H9 (cell line): ENCODE measurements around the gene TIPRL. TPM values are rescaled to one million over a fixed set of nuclear protein-coding genes. Genes with fewer than 3 reads are reported as not detected.

Experiments used
- DNase-seq: peaks from one replicate; pipeline ENCODE4 v3.0.0-alpha.2; 2017
- H2AFZ ChIP-seq: one replicate; pipeline ENCODE4 v1.6.1; 2013; ENCODE audit warnings: mild to moderate bottlenecking, low read length, control low read depth, moderate library complexity
- H2AK5ac ChIP-seq: 2 replicates; pipeline ENCODE4 v1.6.1; 2013; ENCODE audit warnings: low read length, control low read depth, mixed read lengths; ENCODE audit not compliant: insufficient read length
- H2BK120ac ChIP-seq: one replicate; pipeline ENCODE4 v1.6.1; 2013; ENCODE audit warnings: low read depth, mild to moderate bottlenecking, low read length, control low read depth, inconsistent platforms; ENCODE audit not compliant: poor library complexity, severe bottlenecking
- H2BK12ac ChIP-seq: 2 replicates; pipeline ENCODE4 v1.6.1; 2013; ENCODE audit warnings: low read length, control low read depth, mixed read lengths, low read depth; ENCODE audit not compliant: insufficient read length
- H2BK15ac ChIP-seq: 2 replicates; pipeline ENCODE4 v1.6.1; 2013; ENCODE audit warnings: low read depth, low read length, control low read depth
- H2BK20ac ChIP-seq: one replicate; pipeline ENCODE4 v1.6.1; 2013; ENCODE audit warnings: low read depth, mild to moderate bottlenecking, low read length, control low read depth, inconsistent platforms; ENCODE audit not compliant: poor library complexity, severe bottlenecking
- H2BK5ac ChIP-seq: 2 replicates; pipeline ENCODE4 v1.6.1; 2013; ENCODE audit warnings: low read length, control low read depth, mixed read lengths; ENCODE audit not compliant: insufficient read length
- H3K14ac ChIP-seq: 2 replicates; pipeline ENCODE4 v1.6.1; 2013; ENCODE audit warnings: low read length, control low read depth; ENCODE audit not compliant: insufficient read depth
- H3K18ac ChIP-seq: 2 replicates; pipeline ENCODE4 v1.6.1; 2013; ENCODE audit warnings: low read depth, mild to moderate bottlenecking, mixed read lengths, low read length, control low read depth; ENCODE audit not compliant: insufficient read length
- H3K23ac ChIP-seq: 2 replicates; pipeline ENCODE4 v1.6.1; 2013; ENCODE audit warnings: low read length, control low read depth, mixed read lengths, low read depth; ENCODE audit not compliant: insufficient read length
- H3K23me2 ChIP-seq: 2 replicates; pipeline ENCODE4 v1.6.1; 2013; ENCODE audit warnings: low read depth, mild to moderate bottlenecking, mixed read lengths, low read length, control low read depth; ENCODE audit not compliant: insufficient read length, poor library complexity, severe bottlenecking
- H3K27ac ChIP-seq: 2 replicates; pipeline ENCODE4 v1.5.1; 2013; ENCODE audit warnings: low read length, control low read depth, mixed read lengths, low read depth; ENCODE audit not compliant: insufficient read length
- H3K27me3 ChIP-seq: 2 replicates; pipeline ENCODE4 v1.6.1; 2013; ENCODE audit warnings: low read length, control low read depth, inconsistent platforms; ENCODE audit not compliant: insufficient read depth
- H3K4ac ChIP-seq: 2 replicates; pipeline ENCODE4 v1.6.1; 2013; ENCODE audit warnings: low read depth, mild to moderate bottlenecking, control low read depth, inconsistent platforms, low read length, moderate library complexity
- H3K4me1 ChIP-seq: 2 replicates; pipeline ENCODE4 v1.6.1; 2013; ENCODE audit warnings: low read length, control low read depth, inconsistent platforms; ENCODE audit not compliant: insufficient read depth
- H3K4me2 ChIP-seq: 2 replicates; pipeline ENCODE4 v1.6.1; 2013; ENCODE audit warnings: low read length, control low read depth, mixed read lengths; ENCODE audit not compliant: insufficient read length, insufficient read depth
- H3K56ac ChIP-seq: 2 replicates; pipeline ENCODE4 v1.6.1; 2013; ENCODE audit warnings: low read depth, mild to moderate bottlenecking, mixed read lengths, low read length, control low read depth; ENCODE audit not compliant: insufficient read length
- H3K79me1 ChIP-seq: 2 replicates; pipeline ENCODE4 v1.6.1; 2013; ENCODE audit warnings: low read depth, mild to moderate bottlenecking, moderate library complexity, low read length, control low read depth, inconsistent platforms; ENCODE audit not compliant: insufficient read depth, poor library complexity, severe bottlenecking
- H3K79me2 ChIP-seq: 2 replicates; pipeline ENCODE4 v1.6.1; 2013; ENCODE audit warnings: low read length, control low read depth, inconsistent platforms; ENCODE audit not compliant: insufficient read depth
- H3K9ac ChIP-seq: 2 replicates; pipeline ENCODE4 v1.6.1; 2013; ENCODE audit warnings: low read length, control low read depth, mixed read lengths; ENCODE audit not compliant: insufficient read length; ENCODE audit errors: extremely low read depth
- H3K9me3 ChIP-seq: one replicate; pipeline ENCODE4 v1.6.1; 2013; ENCODE audit warnings: low read depth, low read length, inconsistent platforms; ENCODE audit not compliant: control insufficient read depth
- H3T11ph ChIP-seq: one replicate; pipeline ENCODE4 v1.6.1; 2013; ENCODE audit warnings: mild to moderate bottlenecking, low read length, control low read depth, inconsistent platforms
- H4K20me1 ChIP-seq: one replicate; pipeline ENCODE4 v1.6.1; 2013; ENCODE audit not compliant: control insufficient read depth, insufficient read length, insufficient read depth
- H4K5ac ChIP-seq: 2 replicates; pipeline ENCODE4 v1.6.1; 2013; ENCODE audit warnings: low read depth, mild to moderate bottlenecking, mixed read lengths, low read length, control low read depth; ENCODE audit not compliant: insufficient read length
- H4K8ac ChIP-seq: replicated peaks from 2 replicates; pipeline ENCODE4 v1.6.1; 2013; ENCODE audit warnings: low read length, control low read depth, mixed read lengths, low read depth; ENCODE audit not compliant: insufficient read length
- H4K91ac ChIP-seq: 2 replicates; pipeline ENCODE4 v1.6.1; 2013; ENCODE audit warnings: low read depth, mild to moderate bottlenecking, moderate library complexity, mixed read lengths, low read length, control low read depth; ENCODE audit not compliant: insufficient read length
- H3K27ac Mint-ChIP-seq, 3 experiments: 2 replicates in 2 of 3; 3 replicates in 1 of 3; pipeline ENCODE4 v1.8.0; 2020 to 2021; ENCODE audit warnings: mixed read lengths in 3 of 3, mild to moderate bottlenecking in 1 of 3, moderate library complexity in 1 of 3
- H3K27me3 Mint-ChIP-seq: 2 replicates; pipeline ENCODE4 v1.8.0; 2021; ENCODE audit warnings: low read depth, mild to moderate bottlenecking, moderate library complexity, mixed read lengths
- H3K36me3 Mint-ChIP-seq, 3 experiments: 2 replicates in 2 of 3; 3 replicates in 1 of 3; pipeline ENCODE4 v1.8.0; 2020 to 2021; ENCODE audit warnings: low read depth in 3 of 3, mixed read lengths in 3 of 3; ENCODE audit not compliant: insufficient read depth in 1 of 3
- H3K4me1 Mint-ChIP-seq, 2 experiments: 2 replicates each; pipeline ENCODE4 v1.8.0; 2020; ENCODE audit warnings: mixed read lengths in 2 of 2
- H3K4me3 Mint-ChIP-seq, 2 experiments: 2 replicates in 1 of 2; 3 replicates in 1 of 2; pipeline ENCODE4 v1.8.0; 2020 to 2021; ENCODE audit warnings: mild to moderate bottlenecking in 2 of 2, mixed read lengths in 2 of 2, moderate library complexity in 1 of 2
- H3K9me3 Mint-ChIP-seq, 2 experiments: 2 replicates in 1 of 2; 3 replicates in 1 of 2; pipeline ENCODE4 v1.8.0; 2020; ENCODE audit warnings: mild to moderate bottlenecking in 2 of 2, mixed read lengths in 2 of 2, moderate library complexity in 1 of 2
- CTCF ChIP-seq: fragments of 200-600 bp; sonication (generic); conservative IDR thresholded peaks from 3 replicates; pipeline ENCODE4 v1.8.0; 2021; ENCODE audit warnings: antibody characterized with exemption, mild to moderate bottlenecking
- WGBS: extraction: QIAGEN DNeasy Blood & Tissue Kit; methylation state at CpG from one replicate; pipeline ENCODE4 v1.1.7; 2013; ENCODE audit warnings: missing lambda C conversion rate, low lambda C conversion rate, mixed read lengths; ENCODE audit not compliant: insufficient read length; ENCODE audit errors: extremely low coverage; 5-methylcytosine and 5-hydroxymethylcytosine counted together
- total RNA-seq: library from RNA; stranded (reverse); gene quantifications from 2 replicates; pipeline ENCODE4 v1.2.1, GENCODE V29; 2021

TIPRL gene
- total RNA-seq, 1 experiment from 2014 or later: 24.4 TPM

GRCh38 chr1:168163670-168164069, 15.1 kb upstream of the TIPRL start:
- DNase-seq: no peak
- no peaks in the 10 kb centered on the region for H3K9me3 ChIP-seq
- H2BK15ac ChIP-seq: no peak overlapping the region
- H3K27ac ChIP-seq: no peak overlapping the region
- H3K18ac ChIP-seq: no peak overlapping the region
- no peak overlapping the region for H2BK12ac ChIP-seq
- no peak overlapping the region for H3T11ph ChIP-seq
- no peak overlapping the region for H3K27ac Mint-ChIP-seq
- no peak overlapping the region for H3K56ac ChIP-seq
- H2AFZ ChIP-seq: no peak overlapping the region
- no peak overlapping the region for H4K91ac ChIP-seq
- H3K9me3 Mint-ChIP-seq: peaks cover 10 to 11% of the 10 kb centered on the region in 2 experiments
- H4K20me1 ChIP-seq: no peaks in the 10 kb centered on the region
- H3K79me2 ChIP-seq: no peaks in the 10 kb centered on the region
- H4K8ac ChIP-seq: no peak overlapping the region
- H2BK120ac ChIP-seq: no peak overlapping the region
- no peak overlapping the region for H3K4me3 Mint-ChIP-seq
- peaks cover 0 to 3% (median 0%) of the 10 kb centered on the region in 3 experiments; a peak in 1 of 7 replicates for H3K36me3 Mint-ChIP-seq
- no peak for TF ChIP-seq CTCF
- no peaks in the 10 kb centered on the region for H3K27me3 ChIP-seq
- no peaks in the 10 kb centered on the region for H3K4me1 ChIP-seq
- H3K79me1 ChIP-seq: no peaks in the 10 kb centered on the region
- H4K5ac ChIP-seq: no peak overlapping the region
- no peak overlapping the region for H2AK5ac ChIP-seq
- no peaks in the 10 kb centered on the region for H3K4me1 Mint-ChIP-seq
- no CpG with 5 or more reads among the region's 3 CpGs for WGBS
- no peaks in the 10 kb centered on the region; the same call in 1 of the 2 replicates for H3K27me3 Mint-ChIP-seq
- H2BK5ac ChIP-seq: no peak overlapping the region
- H3K14ac ChIP-seq: no peak overlapping the region
- H3K23ac ChIP-seq: no peak overlapping the region
- H3K23me2 ChIP-seq: no peaks in the 10 kb centered on the region
- no peak overlapping the region for H3K4ac ChIP-seq
- no peak overlapping the region for H2BK20ac ChIP-seq
- H3K4me2 ChIP-seq: no peak overlapping the region
- no peak overlapping the region for H3K9ac ChIP-seq
